ENCODE measurements around the gene SLC47A1.

GRCh38 chr17:19508577-19508867 lies 25.1 kb upstream of the SLC47A1 start:
- TF ChIP-seq GATA2 (IDR thresholded peaks at IDR 0.05; ENCODE audit: low read depth, low read length) (no peak), GATA3 (IDR thresholded peaks at IDR 0.05; ENCODE audit: low read depth, low read length) (no peak)

Data from SH-SY5Y (cell line).